C4-2B (cell line): ENCODE results near the gene ATF7.

Experiments
- CTCF ChIP-seq: fragments of 450-650 bp; conservative IDR thresholded peaks from 2 replicates; pipeline ENCODE4 v1.5.1; 2017; ENCODE audit warnings: mild to moderate bottlenecking
- ZFX ChIP-seq: fragments of 450-650 bp; IDR thresholded peaks from 2 replicates; pipeline ENCODE4 v1.6.1; 2017

GRCh38 chr12:53618275-53618674 lies 7.9 kb downstream of the ATF7 start:
- TF ChIP-seq ZFX: no peak
- TF ChIP-seq CTCF: no peak
